Lung (tissue), 12 donors: Measurements from ENCODE around the gene PDE4B. TPM values are rescaled to one million over a fixed set of nuclear protein-coding genes. Genes with fewer than 3 reads are reported as not detected.

Source experiments
- ATAC-seq: fragments of 200-7000 bp; cut with Tn5 transposase; one replicate; pipeline ENCODE4 v1.9.1; 2020; ENCODE audit warnings: moderate number of reproducible peaks; ENCODE audit not compliant: insufficient read depth, low FRiP score
- DNase-seq, 3 donors: peaks; one replicate each; pipeline ENCODE4 v3.0.0-alpha.2; 2013 to 2017
- H3K27ac ChIP-seq, 2 donors: one replicate each; pipeline ENCODE4 v1.5.1; 2013; ENCODE audit warnings: mild to moderate bottlenecking in 2 of 2, moderate library complexity in 2 of 2, control low read depth in 1 of 2, inconsistent platforms in 1 of 2, low read depth in 1 of 2, low read length in 1 of 2
- H3K27me3 ChIP-seq, 3 donors: one replicate each; pipeline ENCODE4 v1.5.1; 2013; ENCODE audit warnings: low read length in 2 of 3; ENCODE audit not compliant: control insufficient read depth in 3 of 3, insufficient read depth in 3 of 3
- H3K36me3 ChIP-seq, 4 donors: one replicate each; pipeline ENCODE4 v1.5.1; 2013; ENCODE audit warnings: low read length in 4 of 4, mild to moderate bottlenecking in 1 of 4, moderate library complexity in 1 of 4; ENCODE audit not compliant: control insufficient read depth in 4 of 4, insufficient read depth in 4 of 4
- H3K4me1 ChIP-seq, 5 donors: one replicate each; pipeline ENCODE4 v1.5.1; 2013; ENCODE audit warnings: low read length in 5 of 5, mild to moderate bottlenecking in 2 of 5, moderate library complexity in 1 of 5; ENCODE audit not compliant: control insufficient read depth in 5 of 5, insufficient read depth in 5 of 5
- H3K4me3 ChIP-seq: one replicate; pipeline ENCODE4 v1.5.1; 2013; ENCODE audit warnings: mild to moderate bottlenecking, control low read depth, moderate library complexity
- H3K9ac ChIP-seq, 2 donors: one replicate each; pipeline ENCODE4 v1.5.1; 2013; ENCODE audit warnings: low read length in 2 of 2, control low read depth in 1 of 2; ENCODE audit not compliant: insufficient read depth in 1 of 2
- H3K9me3 ChIP-seq, 4 donors: one replicate each; pipeline ENCODE4 v1.5.1; 2013; ENCODE audit warnings: low read length in 3 of 4, mild to moderate bottlenecking in 1 of 4, moderate library complexity in 1 of 4; ENCODE audit not compliant: control insufficient read depth in 4 of 4, insufficient read depth in 3 of 4
- WGBS, 2 donors: extraction: QIAGEN DNeasy Blood & Tissue Kit; methylation state at CpG; one replicate each; pipeline ENCODE4 v1.1.7; 2013; 5-methylcytosine and 5-hydroxymethylcytosine counted together
- polyA plus RNA-seq, 2 donors: library from polyadenylated mRNA; stranded (reverse); fragments of 200-250 nt; gene quantifications; one replicate each; pipeline ENCODE4 v1.2.1, GENCODE V29; 2013
- total RNA-seq, 2 donors: library from RNA; depleted of rRNA in 1 of 2; stranded (reverse); fragments of >200 nt in 1 of 2; gene quantifications; one replicate each; pipeline ENCODE4 v1.2.1, GENCODE V29; 2014 to 2021
- TF ChIP-seq, protein P1 (sequence below): IDR thresholded peaks from 2 replicates; pipeline ENCODE4 v1.5.1; 2012; ENCODE audit warnings: mild to moderate bottlenecking; ENCODE audit errors: control extremely low read depth, extremely low read depth
- donor health status: control.
- donor health status: control.
- donor health status: Bipolar disorder and iron deficiency.
- donor health status: healthy.
- donor health status: DM: yes; HTN: yes; CAD: no.

PDE4B gene
- total and polyA plus RNA-seq, 4 donors: 4.0 to 96.2 (median 20.2) TPM

GRCh38 chr1:65756616-65757015 is 36.1 kb upstream of the PDE4B start:
- no peaks in the 10 kb centered on the region for H3K36me3 ChIP-seq
- TF ChIP-seq, protein P1, sequence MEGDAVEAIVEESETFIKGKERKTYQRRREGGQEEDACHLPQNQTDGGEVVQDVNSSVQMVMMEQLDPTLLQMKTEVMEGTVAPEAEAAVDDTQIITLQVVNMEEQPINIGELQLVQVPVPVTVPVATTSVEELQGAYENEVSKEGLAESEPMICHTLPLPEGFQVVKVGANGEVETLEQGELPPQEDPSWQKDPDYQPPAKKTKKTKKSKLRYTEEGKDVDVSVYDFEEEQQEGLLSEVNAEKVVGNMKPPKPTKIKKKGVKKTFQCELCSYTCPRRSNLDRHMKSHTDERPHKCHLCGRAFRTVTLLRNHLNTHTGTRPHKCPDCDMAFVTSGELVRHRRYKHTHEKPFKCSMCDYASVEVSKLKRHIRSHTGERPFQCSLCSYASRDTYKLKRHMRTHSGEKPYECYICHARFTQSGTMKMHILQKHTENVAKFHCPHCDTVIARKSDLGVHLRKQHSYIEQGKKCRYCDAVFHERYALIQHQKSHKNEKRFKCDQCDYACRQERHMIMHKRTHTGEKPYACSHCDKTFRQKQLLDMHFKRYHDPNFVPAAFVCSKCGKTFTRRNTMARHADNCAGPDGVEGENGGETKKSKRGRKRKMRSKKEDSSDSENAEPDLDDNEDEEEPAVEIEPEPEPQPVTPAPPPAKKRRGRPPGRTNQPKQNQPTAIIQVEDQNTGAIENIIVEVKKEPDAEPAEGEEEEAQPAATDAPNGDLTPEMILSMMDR: no peak
- no peak overlapping the region for H3K27ac ChIP-seq
- no peaks in the 10 kb centered on the region for H3K27me3 ChIP-seq
- no peak overlapping the region for H3K9ac ChIP-seq
- DNase-seq (peak in 2 of 3 donors; percentile 9 to 40), ATAC-seq (no peak)
- peaks cover 0 to 2% (median 0%) of the 10 kb centered on the region in 5 donors for H3K4me1 ChIP-seq
- no peak overlapping the region for H3K4me3 ChIP-seq
- H3K9me3 ChIP-seq: peaks cover 0 to 4% (median 0%) of the 10 kb centered on the region in 4 donors

DNA sequence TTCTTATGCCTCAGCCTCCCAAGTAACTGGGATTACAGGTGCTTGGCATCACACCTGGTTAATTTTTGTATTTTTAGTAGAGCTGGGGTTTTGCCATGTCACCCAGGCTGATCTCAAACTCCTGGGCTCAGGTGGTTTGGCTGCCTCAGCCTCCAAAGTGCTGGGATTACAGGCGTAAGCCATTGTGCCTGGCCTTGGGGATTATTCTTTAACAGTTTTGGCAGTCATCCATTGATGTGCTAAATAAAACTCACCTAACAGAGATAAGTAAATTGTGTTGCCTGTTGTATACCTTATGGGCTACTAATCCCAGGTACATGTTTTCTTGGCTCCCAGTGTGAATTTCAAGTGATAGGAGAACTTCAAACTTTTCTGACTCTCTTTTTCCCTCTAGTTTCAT is 35.2 kb upstream of the PDE4B start:
- WGBS, 2 donors: 92 to 100% methylated on average over 1 of the region's 1 CpG
- Histone ChIP-seq H3K9me3 (no peaks in the 10 kb centered on the region), H3K9ac (no peak overlapping the region), H3K4me1 (peaks cover 0 to 2% (median 0%) of the 10 kb centered on the region in 5 donors), H3K27me3 (no peaks in the 10 kb centered on the region), H3K36me3 (no peaks in the 10 kb centered on the region), H3K27ac (no peak overlapping the region), H3K4me3 (no peak overlapping the region)
- TF ChIP-seq, protein P1: no peak
- ATAC-seq (no peak), DNase-seq (no peak)

GRCh38 chr1:65758128-65758527 is 34.6 kb upstream of the PDE4B start:
- peak in 1 of 3 donors; percentile 13 for DNase-seq

More at GRCh38 chr1:65758128-65758527, 34.6 kb upstream of the PDE4B start:
- ATAC-seq: no peak
- Histone ChIP-seq H3K36me3 (no peaks in the 10 kb centered on the region), H3K27ac (no peak overlapping the region), H3K27me3 (no peaks in the 10 kb centered on the region), H3K4me1 (peaks cover 0 to 2% (median 0%) of the 10 kb centered on the region in 5 donors), H3K9me3 (no peaks in the 10 kb centered on the region), H3K9ac (no peak overlapping the region), H3K4me3 (no peak overlapping the region)
- TF ChIP-seq, protein P1: no peak
